Femur (tissue), 1 donor: ENCODE measurements around the gene PRRX2.
"Not testable (repeated sequence)": the region's sequence is repeated elsewhere in the genome, so short reads cannot be mapped to it uniquely, and the experiment has no call there.

Experiments used
- DNase-seq: peaks from one replicate; pipeline ENCODE4 v3.0.0-alpha.2; 2017

Gene PRRX2

GRCh38 chr9:129737479-129738274 lies 72.2 kb downstream of the PRRX2 start:
- peak; percentile 89 for DNase-seq

- DNase-seq = no peak
Measured at GRCh38 chr9:129739432-129739831, 74.0 kb downstream of the PRRX2 start.

GRCh38 chr9:129740174-129740573 lies 74.7 kb downstream of the PRRX2 start:
- no peak for DNase-seq

- no peak for DNase-seq
Measured at GRCh38 chr9:129740666-129741464, 75.4 kb downstream of the PRRX2 start.

- no peak for DNase-seq
Measured at GRCh38 chr9:129745200-129745599, 79.8 kb downstream of the PRRX2 start.

GRCh38 chr9:129746092-129746777 lies 80.8 kb downstream of the PRRX2 start:
- no peak for DNase-seq

GRCh38 chr9:129748249-129748648 lies 82.8 kb downstream of the PRRX2 start:
- DNase-seq = no peak

- DNase-seq = not testable (repeated sequence)
Measured at GRCh38 chr9:129749052-129749451, 83.6 kb downstream of the PRRX2 start.

- no peak for DNase-seq
Measured at GRCh38 chr9:129749575-129749974, 84.1 kb downstream of the PRRX2 start.

GRCh38 chr9:129750013-129750638 lies 84.7 kb downstream of the PRRX2 start:
- no peak for DNase-seq

- peak; percentile 35 for DNase-seq
Measured at GRCh38 chr9:129751841-129752801, 86.7 kb downstream of the PRRX2 start.

- peak; percentile 91 for DNase-seq
Measured at GRCh38 chr9:129752900-129753729, 87.7 kb downstream of the PRRX2 start, which contains the start of gene PTGES. PTGES (minus strand) TSS chr9:129753042; CDS start chr9:129753012, 30 bp downstream.

- DNase-seq = no peak
Measured at GRCh38 chr9:129755151-129755550, 89.7 kb downstream of the PRRX2 start.

- no peak for DNase-seq
Measured at GRCh38 chr9:129756191-129756590, 90.7 kb downstream of the PRRX2 start.

- DNase-seq = no peak
Measured at GRCh38 chr9:129757045-129757444, 91.6 kb downstream of the PRRX2 start.

GRCh38 chr9:129759319-129759718 lies 93.9 kb downstream of the PRRX2 start:
- peak; percentile 32 for DNase-seq

GRCh38 chr9:129759804-129760502 lies 94.5 kb downstream of the PRRX2 start:
- DNase-seq = no peak

- DNase-seq = not testable (repeated sequence)
Measured at GRCh38 chr9:129760784-129761183, 95.3 kb downstream of the PRRX2 start.

GRCh38 chr9:129761293-129761900 lies 96.0 kb downstream of the PRRX2 start:
- peak; percentile 62 for DNase-seq
